WTC11 (cell line): ENCODE measurements around the gene TM9SF3. TPM values are rescaled to one million over a fixed set of nuclear protein-coding genes. Genes with fewer than 3 reads are reported as not detected.
A peak's percentile ranks its signal among the peaks of the same experiment; 100 is the strongest.

ENCODE experiments used
- CBFB ChIP-seq: sonication (generic); formaldehyde crosslinking; IDR thresholded peaks from 2 replicates; pipeline ENCODE4 v1.8.1; 2022; ENCODE audit warnings: mild to moderate bottlenecking, low read depth, missing genetic modification reagents
- EMX1 ChIP-seq: fragments of 250-450 bp; sonication (Bioruptor Pico); IDR thresholded peaks from 2 replicates; pipeline ENCODE4 v1.8.0; 2021; ENCODE audit warnings: mild to moderate bottlenecking
- GRHL2 ChIP-seq: fragments of 250-450 bp; sonication (Bioruptor Pico); IDR thresholded peaks from 2 replicates; pipeline ENCODE4 v1.8.0; 2022; ENCODE audit warnings: mild to moderate bottlenecking, moderate library complexity; ENCODE audit not compliant: insufficient replicate concordance, severe bottlenecking
- GTF2I ChIP-seq: fragments of 250-450 bp; sonication (Bioruptor Pico); conservative IDR thresholded peaks from 2 replicates; pipeline ENCODE4 v1.4.0; 2021; ENCODE audit warnings: mild to moderate bottlenecking
- HMGA2 ChIP-seq: fragments of 250-450 bp; sonication (Bioruptor Pico); IDR thresholded peaks from 2 replicates; pipeline ENCODE4 v1.4.0; 2021; ENCODE audit warnings: mild to moderate bottlenecking, moderate library complexity
- JAZF1 ChIP-seq: fragments of 250-450 bp; sonication (Bioruptor Pico); IDR thresholded peaks from 2 replicates; pipeline ENCODE4 v1.9.0; 2021; ENCODE audit warnings: moderate library complexity, mild to moderate bottlenecking, inconsistent platforms
- KAT7 ChIP-seq: sonication (generic); formaldehyde crosslinking; IDR thresholded peaks from 2 replicates; pipeline ENCODE4 v1.8.1; 2023; ENCODE audit warnings: missing genetic modification reagents, mild to moderate bottlenecking, borderline replicate concordance
- NFATC4 ChIP-seq: fragments of 250-450 bp; sonication (Bioruptor Pico); IDR thresholded peaks from 2 replicates; pipeline ENCODE4 v1.9.0; 2021; ENCODE audit warnings: mild to moderate bottlenecking
- NR1H2 ChIP-seq: sonication (generic); formaldehyde crosslinking; IDR thresholded peaks from 2 replicates; pipeline ENCODE4 v1.9.0; 2021; ENCODE audit warnings: mild to moderate bottlenecking, moderate library complexity, missing genetic modification reagents
- NR3C1 ChIP-seq: sonication (generic); formaldehyde crosslinking; conservative IDR thresholded peaks from 2 replicates; pipeline ENCODE4 v1.8.1; 2023; ENCODE audit warnings: low read depth, mild to moderate bottlenecking, missing genetic modification reagents
- SOX15 ChIP-seq: fragments of 250-450 bp; sonication (Bioruptor Pico); IDR thresholded peaks from 2 replicates; pipeline ENCODE4 v1.9.0; 2021; ENCODE audit warnings: mild to moderate bottlenecking
- TEAD1 ChIP-seq: sonication (generic); formaldehyde crosslinking; IDR thresholded peaks from 2 replicates; pipeline ENCODE4 v1.8.0; 2022; ENCODE audit warnings: mild to moderate bottlenecking, missing genetic modification reagents
- TP53 ChIP-seq: sonication (generic); formaldehyde crosslinking; IDR thresholded peaks from 2 replicates; pipeline ENCODE4 v1.8.1; 2023; ENCODE audit warnings: mild to moderate bottlenecking, missing genetic modification reagents
- ZNF138 ChIP-seq: sonication (generic); formaldehyde crosslinking; conservative IDR thresholded peaks from 2 replicates; pipeline ENCODE4 v1.8.1; 2022; ENCODE audit warnings: mild to moderate bottlenecking, moderate library complexity, missing genetic modification reagents
- ZNF219 ChIP-seq: sonication (generic); formaldehyde crosslinking; IDR thresholded peaks from 2 replicates; pipeline ENCODE4 v1.8.0; 2023; ENCODE audit warnings: missing genetic modification reagents, mild to moderate bottlenecking, borderline replicate concordance
- ZNF232 ChIP-seq: sonication (generic); formaldehyde crosslinking; IDR thresholded peaks from 2 replicates; pipeline ENCODE4 v1.8.0; 2022; ENCODE audit warnings: mild to moderate bottlenecking, missing genetic modification reagents
- ZNF416 ChIP-seq: fragments of 250-450 bp; sonication (Bioruptor Pico); IDR thresholded peaks from 2 replicates; pipeline ENCODE4 v1.9.0; 2021; ENCODE audit warnings: mild to moderate bottlenecking, inconsistent platforms
- ZNF423 ChIP-seq: fragments of 250-450 bp; sonication (Bioruptor Pico); IDR thresholded peaks from 2 replicates; pipeline ENCODE4 v2.1.2; 2022; ENCODE audit warnings: mild to moderate bottlenecking, moderate library complexity
- ZNF671 ChIP-seq: fragments of 250-450 bp; sonication (Bioruptor Pico); IDR thresholded peaks from 2 replicates; pipeline ENCODE4 v1.8.0; 2021; ENCODE audit warnings: mild to moderate bottlenecking
- total RNA-seq: library from RNA; stranded (reverse); gene quantifications from 3 replicates; pipeline ENCODE4 v1.2.3, GENCODE V29; 2021
- TF ChIP-seq, protein P1 (sequence below): sonication (generic); formaldehyde crosslinking; IDR thresholded peaks from 2 replicates; pipeline ENCODE4 v1.8.1; 2023; ENCODE audit warnings: mild to moderate bottlenecking, missing genetic modification reagents, borderline replicate concordance
- TF ChIP-seq, protein P2 (sequence below): sonication (generic); formaldehyde crosslinking; IDR thresholded peaks from 2 replicates; pipeline ENCODE4 v1.8.0; 2022; ENCODE audit warnings: mild to moderate bottlenecking, missing genetic modification reagents
- TF ChIP-seq, protein P3 (sequence below): sonication (generic); formaldehyde crosslinking; IDR thresholded peaks from 2 replicates; pipeline ENCODE4 v1.8.1; 2023; ENCODE audit warnings: mild to moderate bottlenecking, moderate library complexity, missing genetic modification reagents
- TF ChIP-seq, protein P4 (sequence below): sonication (generic); formaldehyde crosslinking; IDR thresholded peaks from 2 replicates; pipeline ENCODE4 v1.8.1; 2023; ENCODE audit warnings: mild to moderate bottlenecking, missing genetic modification reagents
- TF ChIP-seq, protein P5 (sequence below): sonication (generic); formaldehyde crosslinking; IDR thresholded peaks from 2 replicates; pipeline ENCODE4 v1.8.1; 2022; ENCODE audit warnings: missing genetic modification reagents, borderline replicate concordance
- TF ChIP-seq, protein P6 (sequence below): fragments of 250-450 bp; sonication (Bioruptor Pico); IDR thresholded peaks from 2 replicates; pipeline ENCODE4 v1.9.0; 2021; ENCODE audit warnings: moderate library complexity, mild to moderate bottlenecking, inconsistent platforms, borderline replicate concordance
- TF ChIP-seq, protein P7 (sequence below): fragments of 250-450 bp; sonication (Bioruptor Pico); IDR thresholded peaks from 2 replicates; pipeline ENCODE4 v1.9.0; 2021; ENCODE audit warnings: mild to moderate bottlenecking

Gene TM9SF3
- total RNA-seq, 1 experiment from 2014 or later: 116 TPM

DNA sequence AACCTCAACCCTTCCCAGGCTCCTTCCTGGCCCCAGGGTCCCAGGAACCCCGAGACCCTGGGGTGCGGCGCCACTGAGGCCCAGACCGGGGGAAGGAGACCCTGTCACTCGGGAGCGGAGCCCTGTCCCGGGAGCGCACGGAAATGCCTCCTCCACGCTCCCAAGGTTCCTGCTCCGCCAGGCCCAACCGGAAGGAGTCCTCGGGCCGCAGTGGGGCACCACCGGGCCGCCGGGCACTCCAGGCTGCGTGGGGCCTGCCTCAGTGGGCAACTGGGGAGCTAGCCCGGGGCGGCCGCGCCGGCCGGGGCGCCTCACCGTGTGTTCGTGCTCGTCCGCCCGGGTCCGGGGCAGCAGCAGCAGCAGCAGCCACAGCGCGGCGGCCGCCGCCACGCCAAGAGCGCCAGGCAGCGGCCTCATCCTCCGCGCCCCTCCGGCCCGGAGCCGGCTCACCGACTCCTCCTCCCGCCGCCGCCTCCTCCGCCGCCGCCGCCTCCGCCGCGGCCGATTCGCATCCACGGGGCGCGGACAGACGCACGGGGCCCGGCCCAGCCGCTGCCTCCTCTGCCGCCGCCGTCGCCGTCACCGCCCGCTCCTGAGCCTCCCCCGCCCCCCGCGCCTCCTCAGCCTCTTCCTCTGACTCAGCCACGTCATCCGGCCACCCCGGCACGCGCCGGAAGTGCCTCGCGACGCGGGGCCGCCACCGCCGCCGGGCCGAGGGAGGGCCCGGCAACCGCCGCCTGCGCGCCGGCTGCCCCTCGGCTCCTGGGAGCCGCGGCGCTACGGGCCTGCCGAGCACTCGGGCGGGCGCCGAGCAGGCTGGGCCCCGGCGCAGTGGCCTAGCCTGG lies at the start of gene TM9SF3 (continued):
- TF ChIP-seq, protein P1, sequence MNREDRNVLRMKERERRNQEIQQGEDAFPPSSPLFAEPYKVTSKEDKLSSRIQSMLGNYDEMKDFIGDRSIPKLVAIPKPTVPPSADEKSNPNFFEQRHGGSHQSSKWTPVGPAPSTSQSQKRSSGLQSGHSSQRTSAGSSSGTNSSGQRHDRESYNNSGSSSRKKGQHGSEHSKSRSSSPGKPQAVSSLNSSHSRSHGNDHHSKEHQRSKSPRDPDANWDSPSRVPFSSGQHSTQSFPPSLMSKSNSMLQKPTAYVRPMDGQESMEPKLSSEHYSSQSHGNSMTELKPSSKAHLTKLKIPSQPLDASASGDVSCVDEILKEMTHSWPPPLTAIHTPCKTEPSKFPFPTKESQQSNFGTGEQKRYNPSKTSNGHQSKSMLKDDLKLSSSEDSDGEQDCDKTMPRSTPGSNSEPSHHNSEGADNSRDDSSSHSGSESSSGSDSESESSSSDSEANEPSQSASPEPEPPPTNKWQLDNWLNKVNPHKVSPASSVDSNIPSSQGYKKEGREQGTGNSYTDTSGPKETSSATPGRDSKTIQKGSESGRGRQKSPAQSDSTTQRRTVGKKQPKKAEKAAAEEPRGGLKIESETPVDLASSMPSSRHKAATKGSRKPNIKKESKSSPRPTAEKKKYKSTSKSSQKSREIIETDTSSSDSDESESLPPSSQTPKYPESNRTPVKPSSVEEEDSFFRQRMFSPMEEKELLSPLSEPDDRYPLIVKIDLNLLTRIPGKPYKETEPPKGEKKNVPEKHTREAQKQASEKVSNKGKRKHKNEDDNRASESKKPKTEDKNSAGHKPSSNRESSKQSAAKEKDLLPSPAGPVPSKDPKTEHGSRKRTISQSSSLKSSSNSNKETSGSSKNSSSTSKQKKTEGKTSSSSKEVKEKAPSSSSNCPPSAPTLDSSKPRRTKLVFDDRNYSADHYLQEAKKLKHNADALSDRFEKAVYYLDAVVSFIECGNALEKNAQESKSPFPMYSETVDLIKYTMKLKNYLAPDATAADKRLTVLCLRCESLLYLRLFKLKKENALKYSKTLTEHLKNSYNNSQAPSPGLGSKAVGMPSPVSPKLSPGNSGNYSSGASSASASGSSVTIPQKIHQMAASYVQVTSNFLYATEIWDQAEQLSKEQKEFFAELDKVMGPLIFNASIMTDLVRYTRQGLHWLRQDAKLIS (CRISPR knock-in tag): no peak
- TF ChIP-seq ZNF671 (CRISPR knock-in tag): no peak
- TF ChIP-seq GTF2I (CRISPR knock-in tag): no peak
- no peak for TF ChIP-seq JAZF1
- no peak for TF ChIP-seq ZNF423 (CRISPR knock-in tag)
- no peak; the same call in 1 of the 2 replicates for TF ChIP-seq NR3C1 (CRISPR knock-in tag)
- no peak for TF ChIP-seq ZNF232 (CRISPR knock-in tag)
- no peak for TF ChIP-seq GRHL2
- TF ChIP-seq, protein P2, sequence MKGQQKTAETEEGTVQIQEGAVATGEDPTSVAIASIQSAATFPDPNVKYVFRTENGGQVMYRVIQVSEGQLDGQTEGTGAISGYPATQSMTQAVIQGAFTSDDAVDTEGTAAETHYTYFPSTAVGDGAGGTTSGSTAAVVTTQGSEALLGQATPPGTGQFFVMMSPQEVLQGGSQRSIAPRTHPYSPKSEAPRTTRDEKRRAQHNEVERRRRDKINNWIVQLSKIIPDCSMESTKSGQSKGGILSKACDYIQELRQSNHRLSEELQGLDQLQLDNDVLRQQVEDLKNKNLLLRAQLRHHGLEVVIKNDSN (CRISPR knock-in tag): no peak
- TF ChIP-seq, protein P3, sequence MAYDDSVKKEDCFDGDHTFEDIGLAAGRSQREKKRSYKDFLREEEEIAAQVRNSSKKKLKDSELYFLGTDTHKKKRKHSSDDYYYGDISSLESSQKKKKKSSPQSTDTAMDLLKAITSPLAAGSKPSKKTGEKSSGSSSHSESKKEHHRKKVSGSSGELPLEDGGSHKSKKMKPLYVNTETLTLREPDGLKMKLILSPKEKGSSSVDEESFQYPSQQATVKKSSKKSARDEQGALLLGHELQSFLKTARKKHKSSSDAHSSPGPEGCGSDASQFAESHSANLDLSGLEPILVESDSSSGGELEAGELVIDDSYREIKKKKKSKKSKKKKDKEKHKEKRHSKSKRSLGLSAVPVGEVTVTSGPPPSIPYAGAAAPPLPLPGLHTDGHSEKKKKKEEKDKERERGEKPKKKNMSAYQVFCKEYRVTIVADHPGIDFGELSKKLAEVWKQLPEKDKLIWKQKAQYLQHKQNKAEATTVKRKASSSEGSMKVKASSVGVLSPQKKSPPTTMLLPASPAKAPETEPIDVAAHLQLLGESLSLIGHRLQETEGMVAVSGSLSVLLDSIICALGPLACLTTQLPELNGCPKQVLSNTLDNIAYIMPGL (CRISPR knock-in tag): peak; percentile 70
- TF ChIP-seq ZNF219 (CRISPR knock-in tag): no peak
- TF ChIP-seq, protein P4, sequence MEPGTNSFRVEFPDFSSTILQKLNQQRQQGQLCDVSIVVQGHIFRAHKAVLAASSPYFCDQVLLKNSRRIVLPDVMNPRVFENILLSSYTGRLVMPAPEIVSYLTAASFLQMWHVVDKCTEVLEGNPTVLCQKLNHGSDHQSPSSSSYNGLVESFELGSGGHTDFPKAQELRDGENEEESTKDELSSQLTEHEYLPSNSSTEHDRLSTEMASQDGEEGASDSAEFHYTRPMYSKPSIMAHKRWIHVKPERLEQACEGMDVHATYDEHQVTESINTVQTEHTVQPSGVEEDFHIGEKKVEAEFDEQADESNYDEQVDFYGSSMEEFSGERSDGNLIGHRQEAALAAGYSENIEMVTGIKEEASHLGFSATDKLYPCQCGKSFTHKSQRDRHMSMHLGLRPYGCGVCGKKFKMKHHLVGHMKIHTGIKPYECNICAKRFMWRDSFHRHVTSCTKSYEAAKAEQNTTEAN (CRISPR knock-in tag): no peak
- TF ChIP-seq CBFB (CRISPR knock-in tag): 0 out of 2 replicates have a peak, but pooled peaks have one; percentile 30
- TF ChIP-seq KAT7 (CRISPR knock-in tag): 0 out of 2 replicates have a peak, but pooled peaks have one; percentile 17
- TF ChIP-seq TEAD1 (CRISPR knock-in tag): peak; percentile 29; the same call in 1 of the 2 replicates
- no peak for TF ChIP-seq ZNF138
- no peak; the same call in 1 of the 2 replicates for TF ChIP-seq ZNF416 (CRISPR knock-in tag)
- TF ChIP-seq TP53 (CRISPR knock-in tag): peak; percentile 70
- no peak for TF ChIP-seq NR1H2 (CRISPR knock-in tag)
- TF ChIP-seq NFATC4 (CRISPR knock-in tag): no peak
- TF ChIP-seq, protein P5, sequence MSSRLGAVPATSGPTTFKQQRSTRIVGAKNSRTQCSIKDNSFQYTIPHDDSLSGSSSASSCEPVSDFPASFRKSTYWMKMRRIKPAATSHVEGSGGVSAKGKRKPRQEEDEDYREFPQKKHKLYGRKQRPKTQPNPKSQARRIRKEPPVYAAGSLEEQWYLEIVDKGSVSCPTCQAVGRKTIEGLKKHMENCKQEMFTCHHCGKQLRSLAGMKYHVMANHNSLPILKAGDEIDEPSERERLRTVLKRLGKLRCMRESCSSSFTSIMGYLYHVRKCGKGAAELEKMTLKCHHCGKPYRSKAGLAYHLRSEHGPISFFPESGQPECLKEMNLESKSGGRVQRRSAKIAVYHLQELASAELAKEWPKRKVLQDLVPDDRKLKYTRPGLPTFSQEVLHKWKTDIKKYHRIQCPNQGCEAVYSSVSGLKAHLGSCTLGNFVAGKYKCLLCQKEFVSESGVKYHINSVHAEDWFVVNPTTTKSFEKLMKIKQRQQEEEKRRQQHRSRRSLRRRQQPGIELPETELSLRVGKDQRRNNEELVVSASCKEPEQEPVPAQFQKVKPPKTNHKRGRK (CRISPR knock-in tag): no peak
- TF ChIP-seq, protein P6, sequence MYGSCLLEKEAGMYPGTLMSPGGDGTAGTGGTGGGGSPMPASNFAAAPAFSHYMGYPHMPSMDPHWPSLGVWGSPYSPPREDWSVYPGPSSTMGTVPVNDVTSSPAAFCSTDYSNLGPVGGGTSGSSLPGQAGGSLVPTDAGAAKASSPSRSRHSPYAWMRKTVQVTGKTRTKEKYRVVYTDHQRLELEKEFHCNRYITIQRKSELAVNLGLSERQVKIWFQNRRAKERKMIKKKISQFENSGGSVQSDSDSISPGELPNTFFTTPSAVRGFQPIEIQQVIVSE (CRISPR knock-in tag): no peak
- no peak for TF ChIP-seq EMX1
- TF ChIP-seq, protein P7, sequence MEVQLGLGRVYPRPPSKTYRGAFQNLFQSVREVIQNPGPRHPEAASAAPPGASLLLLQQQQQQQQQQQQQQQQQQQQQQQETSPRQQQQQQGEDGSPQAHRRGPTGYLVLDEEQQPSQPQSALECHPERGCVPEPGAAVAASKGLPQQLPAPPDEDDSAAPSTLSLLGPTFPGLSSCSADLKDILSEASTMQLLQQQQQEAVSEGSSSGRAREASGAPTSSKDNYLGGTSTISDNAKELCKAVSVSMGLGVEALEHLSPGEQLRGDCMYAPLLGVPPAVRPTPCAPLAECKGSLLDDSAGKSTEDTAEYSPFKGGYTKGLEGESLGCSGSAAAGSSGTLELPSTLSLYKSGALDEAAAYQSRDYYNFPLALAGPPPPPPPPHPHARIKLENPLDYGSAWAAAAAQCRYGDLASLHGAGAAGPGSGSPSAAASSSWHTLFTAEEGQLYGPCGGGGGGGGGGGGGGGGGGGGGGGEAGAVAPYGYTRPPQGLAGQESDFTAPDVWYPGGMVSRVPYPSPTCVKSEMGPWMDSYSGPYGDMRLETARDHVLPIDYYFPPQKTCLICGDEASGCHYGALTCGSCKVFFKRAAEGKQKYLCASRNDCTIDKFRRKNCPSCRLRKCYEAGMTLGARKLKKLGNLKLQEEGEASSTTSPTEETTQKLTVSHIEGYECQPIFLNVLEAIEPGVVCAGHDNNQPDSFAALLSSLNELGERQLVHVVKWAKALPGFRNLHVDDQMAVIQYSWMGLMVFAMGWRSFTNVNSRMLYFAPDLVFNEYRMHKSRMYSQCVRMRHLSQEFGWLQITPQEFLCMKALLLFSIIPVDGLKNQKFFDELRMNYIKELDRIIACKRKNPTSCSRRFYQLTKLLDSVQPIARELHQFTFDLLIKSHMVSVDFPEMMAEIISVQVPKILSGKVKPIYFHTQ (CRISPR knock-in tag): no peak
- no peak for TF ChIP-seq HMGA2 (CRISPR knock-in tag)
- no peak for TF ChIP-seq SOX15
